KMS-11 (cell line): ENCODE data around the gene CDK9.

Experiments used
- H2AFZ ChIP-seq: fragments of 200-600 bp; sonication (generic); 2 replicates; pipeline ENCODE4 v1.6.1; 2016; ENCODE audit warnings: antibody characterized with exemption, mixed run types, low read depth
- H3K27ac ChIP-seq: fragments of 200-600 bp; sonication (generic); 2 replicates; pipeline ENCODE4 v1.6.1; 2016; ENCODE audit warnings: mild to moderate bottlenecking, mixed run types
- H3K27me3 ChIP-seq: fragments of 200-600 bp; sonication (generic); 2 replicates; pipeline ENCODE4 v1.6.1; 2017; ENCODE audit warnings: mild to moderate bottlenecking, low read depth, mixed run types, moderate library complexity; ENCODE audit not compliant: insufficient read depth
- H3K36me3 ChIP-seq: fragments of 200-600 bp; sonication (generic); 2 replicates; pipeline ENCODE4 v1.6.1; 2017; ENCODE audit warnings: mild to moderate bottlenecking, mixed run types; ENCODE audit not compliant: insufficient read depth
- H3K4me1 ChIP-seq: fragments of 200-600 bp; sonication (generic); 2 replicates; pipeline ENCODE4 v1.6.1; 2016; ENCODE audit warnings: mild to moderate bottlenecking, low read depth, mixed run types; ENCODE audit not compliant: poor library complexity, severe bottlenecking
- H3K4me2 ChIP-seq: fragments of 200-600 bp; sonication (generic); 2 replicates; pipeline ENCODE4 v1.7.0; 2016; ENCODE audit warnings: mild to moderate bottlenecking, mixed run types
- H3K4me3 ChIP-seq: fragments of 200-600 bp; sonication (generic); IDR thresholded peaks from 2 replicates; pipeline ENCODE4 v1.6.1; 2017; ENCODE audit warnings: low read depth, low read length, mixed read lengths; ENCODE audit not compliant: insufficient read depth
- H3K79me2 ChIP-seq: fragments of 200-600 bp; sonication (generic); 2 replicates; pipeline ENCODE4 v1.6.1; 2016; ENCODE audit warnings: low read depth, mixed run types; ENCODE audit not compliant: insufficient read depth
- H3K9ac ChIP-seq: fragments of 200-600 bp; sonication (generic); 2 replicates; pipeline ENCODE4 v1.6.1; 2016; ENCODE audit warnings: mild to moderate bottlenecking, mixed run types
- H4K20me1 ChIP-seq: fragments of 200-600 bp; sonication (generic); 2 replicates; pipeline ENCODE4 v1.6.1; 2016; ENCODE audit warnings: mild to moderate bottlenecking, mixed run types; ENCODE audit not compliant: insufficient read depth
- TF ChIP-seq, protein P1 (sequence below): fragments of 200-600 bp; sonication (generic); conservative IDR thresholded peaks from 2 replicates; pipeline ENCODE4 v1.6.1; 2017; ENCODE audit warnings: low read depth, mild to moderate bottlenecking, antibody characterized with exemption, low read length, moderate library complexity, mixed read lengths

Gene CDK9

DNA sequence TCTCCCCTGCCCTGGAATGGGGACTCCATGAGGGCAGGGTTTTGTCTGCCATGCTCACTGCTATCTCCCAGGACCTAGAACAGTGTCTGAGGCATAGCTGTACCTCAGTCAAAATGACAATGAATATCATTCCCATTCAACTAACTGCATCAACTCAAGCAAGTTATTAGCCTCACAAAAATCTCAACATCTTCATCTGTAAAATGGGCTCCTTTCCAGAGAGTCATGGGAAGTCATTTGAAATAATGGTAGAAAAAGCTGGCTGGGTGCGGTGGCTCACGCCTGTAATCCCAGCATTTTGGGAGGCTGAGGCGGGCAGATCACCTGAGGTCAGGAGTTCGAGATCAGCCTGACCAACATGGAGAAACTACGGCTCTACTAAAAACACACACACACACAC lies 16.7 kb upstream of the CDK9 start:
- Histone ChIP-seq H3K27me3 (no peaks in the 10 kb centered on the region), H3K4me3 (no peak overlapping the region), H4K20me1 (no peaks in the 10 kb centered on the region), H2AFZ (no peak overlapping the region), H3K36me3 (no peaks in the 10 kb centered on the region), H3K4me2 (no peak overlapping the region), H3K27ac (no peak overlapping the region), H3K9ac (no peak overlapping the region), H3K79me2 (no peaks in the 10 kb centered on the region), H3K4me1 (peaks cover 42% of the 10 kb centered on the region)
- TF ChIP-seq, protein P1, sequence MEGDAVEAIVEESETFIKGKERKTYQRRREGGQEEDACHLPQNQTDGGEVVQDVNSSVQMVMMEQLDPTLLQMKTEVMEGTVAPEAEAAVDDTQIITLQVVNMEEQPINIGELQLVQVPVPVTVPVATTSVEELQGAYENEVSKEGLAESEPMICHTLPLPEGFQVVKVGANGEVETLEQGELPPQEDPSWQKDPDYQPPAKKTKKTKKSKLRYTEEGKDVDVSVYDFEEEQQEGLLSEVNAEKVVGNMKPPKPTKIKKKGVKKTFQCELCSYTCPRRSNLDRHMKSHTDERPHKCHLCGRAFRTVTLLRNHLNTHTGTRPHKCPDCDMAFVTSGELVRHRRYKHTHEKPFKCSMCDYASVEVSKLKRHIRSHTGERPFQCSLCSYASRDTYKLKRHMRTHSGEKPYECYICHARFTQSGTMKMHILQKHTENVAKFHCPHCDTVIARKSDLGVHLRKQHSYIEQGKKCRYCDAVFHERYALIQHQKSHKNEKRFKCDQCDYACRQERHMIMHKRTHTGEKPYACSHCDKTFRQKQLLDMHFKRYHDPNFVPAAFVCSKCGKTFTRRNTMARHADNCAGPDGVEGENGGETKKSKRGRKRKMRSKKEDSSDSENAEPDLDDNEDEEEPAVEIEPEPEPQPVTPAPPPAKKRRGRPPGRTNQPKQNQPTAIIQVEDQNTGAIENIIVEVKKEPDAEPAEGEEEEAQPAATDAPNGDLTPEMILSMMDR, result no peak

DNA sequence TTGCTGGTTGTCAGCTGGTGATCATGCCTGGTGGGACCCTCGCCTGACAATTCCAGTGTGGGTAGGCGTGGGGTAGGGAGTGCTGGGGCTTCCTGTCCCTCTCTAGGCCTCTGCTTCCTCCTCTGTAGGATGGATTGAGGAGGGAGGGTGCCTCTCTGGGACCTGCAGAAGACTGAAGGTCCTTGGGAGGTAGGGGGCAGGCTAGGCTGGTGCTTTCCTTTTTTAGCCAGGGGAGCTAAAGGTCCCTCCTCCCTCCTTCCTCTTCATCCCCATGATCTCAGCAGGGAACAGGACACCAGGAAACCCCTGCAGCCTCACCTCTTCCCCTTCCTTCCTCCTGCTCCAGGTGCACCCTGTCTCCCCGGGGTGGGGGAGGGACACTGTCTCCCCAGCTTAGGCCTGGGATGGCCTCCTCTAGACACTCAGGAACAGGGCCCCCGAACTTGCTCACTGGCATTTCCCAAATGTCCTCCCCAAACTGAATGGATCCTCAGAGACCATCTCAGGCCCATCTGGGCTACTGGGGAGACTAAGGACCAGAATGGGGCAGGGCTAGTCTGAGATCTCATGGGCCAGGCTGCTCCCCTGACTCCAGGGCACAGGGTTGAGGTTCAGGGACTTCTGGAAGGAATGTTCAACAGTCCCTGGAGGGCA lies 15.8 kb upstream of the CDK9 start:
- H3K4me2 ChIP-seq, result peak overlapping the region; percentile 71
- H3K27me3 ChIP-seq, result no peaks in the 10 kb centered on the region
- H3K27ac ChIP-seq, result peak overlapping the region; percentile 51
- no peak overlapping the region for H2AFZ ChIP-seq
- H3K4me1 ChIP-seq, result peaks cover 52% of the 10 kb centered on the region
- H3K4me3 ChIP-seq, result no peak overlapping the region
- H3K9ac ChIP-seq, result 0 out of 2 replicates have a peak overlapping the region, but pooled peaks have one; percentile 14
- no peaks in the 10 kb centered on the region for H4K20me1 ChIP-seq
- no peaks in the 10 kb centered on the region for H3K36me3 ChIP-seq
- TF ChIP-seq, protein P1, result no peak
- 0 out of 2 replicates have a peak, but pooled peaks cover 6% of the 10 kb centered on the region for H3K79me2 ChIP-seq

DNA sequence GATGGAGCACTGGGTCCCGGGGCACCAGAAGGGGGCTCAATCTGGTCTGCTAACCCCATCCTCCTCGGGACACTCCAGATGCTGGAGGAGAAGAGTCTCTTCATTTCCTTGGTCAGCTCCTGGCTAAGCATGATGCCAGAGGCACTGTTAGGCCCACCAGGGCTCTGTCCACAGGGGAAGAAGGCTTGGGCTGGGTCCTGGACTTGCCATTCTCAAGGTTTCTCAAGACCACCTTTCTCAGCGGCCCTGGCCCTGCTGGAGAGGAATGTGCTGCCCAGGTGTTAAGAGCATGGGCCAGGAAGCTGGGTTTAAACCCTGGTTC lies 15.3 kb upstream of the CDK9 start:
- no peaks in the 10 kb centered on the region for H3K27me3 ChIP-seq
- no peaks in the 10 kb centered on the region for H3K36me3 ChIP-seq
- H3K4me3 ChIP-seq, result no peak overlapping the region
- H3K4me2 ChIP-seq, result peak overlapping the region; percentile 71
- TF ChIP-seq, protein P1, result no peak
- H3K27ac ChIP-seq, result peak overlapping the region; percentile 51
- H3K79me2 ChIP-seq, result 0 out of 2 replicates have a peak, but pooled peaks cover 10% of the 10 kb centered on the region
- H3K4me1 ChIP-seq, result peaks cover 56% of the 10 kb centered on the region
- H3K9ac ChIP-seq, result 0 out of 2 replicates have a peak overlapping the region, but pooled peaks have one; percentile 14
- H2AFZ ChIP-seq, result no peak overlapping the region; the same call in 1 of the 2 replicates
- H4K20me1 ChIP-seq, result no peaks in the 10 kb centered on the region

DNA sequence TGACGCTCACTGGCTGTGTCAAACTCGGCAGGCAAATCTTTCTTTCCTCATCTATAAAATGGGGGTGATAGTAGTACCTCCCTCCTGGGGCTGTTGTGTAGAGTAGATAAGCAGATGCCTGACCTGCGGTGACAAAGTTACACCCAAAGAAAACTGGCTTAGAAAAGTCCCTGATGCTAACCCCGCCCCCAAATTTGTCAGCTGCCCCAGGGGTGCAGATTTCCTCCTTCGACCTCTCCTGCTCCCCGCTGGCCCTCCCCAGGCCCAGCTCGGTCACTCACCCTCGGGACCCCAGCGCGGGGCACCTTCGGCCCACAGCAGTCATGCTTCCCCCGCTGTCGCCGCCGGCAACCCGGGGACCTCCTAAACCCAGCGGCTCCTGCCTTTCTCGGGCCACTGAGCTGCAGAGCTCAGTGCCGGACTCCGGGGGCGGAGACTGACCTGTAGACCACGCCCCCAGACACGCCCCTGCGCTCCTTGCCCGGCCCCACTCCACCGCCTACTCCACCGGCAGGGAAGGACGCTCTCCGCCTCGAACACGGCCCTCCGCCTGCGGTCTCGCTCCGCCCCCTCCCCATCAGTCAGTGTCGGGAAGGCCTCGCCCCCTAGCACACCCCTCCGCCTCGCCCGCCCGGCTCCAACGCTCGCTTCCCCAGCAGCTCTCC lies 14.8 kb upstream of the CDK9 start:
- Histone ChIP-seq H3K27ac (peak overlapping the region; percentile 51), H2AFZ (peak overlapping the region; percentile 9; the same call in 1 of the 2 replicates), H3K27me3 (no peaks in the 10 kb centered on the region), H3K79me2 (peaks cover 13% of the 10 kb centered on the region; the same call in 1 of the 2 replicates), H4K20me1 (no peaks in the 10 kb centered on the region), H3K9ac (0 out of 2 replicates have a peak overlapping the region, but pooled peaks have one; percentile 14), H3K4me2 (peak overlapping the region; percentile 71), H3K4me1 (peaks cover 61% of the 10 kb centered on the region), H3K36me3 (no peaks in the 10 kb centered on the region), H3K4me3 (no peak overlapping the region)
- TF ChIP-seq, protein P1, result no peak
